ENCODE results near the gene PIEZO2.
"Not testable (repeated sequence)": the region's sequence is repeated elsewhere in the genome, so short reads cannot be mapped to it uniquely, and the experiment has no call there.

Gene PIEZO2

DNA sequence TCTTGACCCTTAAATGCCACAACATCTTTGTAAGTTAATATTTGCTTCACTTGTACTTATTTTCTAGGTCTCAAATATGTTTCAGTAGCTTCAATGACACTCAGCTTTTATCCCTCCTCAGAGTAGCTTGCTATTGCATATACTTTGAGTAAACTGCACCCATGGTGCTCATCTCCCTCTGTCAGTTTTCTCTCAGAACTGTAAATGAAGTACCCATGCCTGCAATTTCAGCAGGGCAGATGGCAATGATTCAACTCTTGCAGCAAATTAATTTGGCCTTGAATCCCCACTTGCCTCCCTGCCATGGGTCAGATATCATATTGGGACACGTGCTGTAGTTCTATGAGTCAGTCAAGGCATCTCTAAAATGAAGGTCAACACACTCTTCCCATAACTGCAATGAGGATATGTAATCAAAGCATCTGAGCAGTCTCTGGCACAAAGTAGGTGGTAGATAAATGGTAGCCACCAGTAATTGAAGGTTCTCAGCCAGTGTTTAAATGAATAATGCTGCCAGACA lies 225.8 kb downstream of the PIEZO2 start:
- DNase-seq = no peak

DNA sequence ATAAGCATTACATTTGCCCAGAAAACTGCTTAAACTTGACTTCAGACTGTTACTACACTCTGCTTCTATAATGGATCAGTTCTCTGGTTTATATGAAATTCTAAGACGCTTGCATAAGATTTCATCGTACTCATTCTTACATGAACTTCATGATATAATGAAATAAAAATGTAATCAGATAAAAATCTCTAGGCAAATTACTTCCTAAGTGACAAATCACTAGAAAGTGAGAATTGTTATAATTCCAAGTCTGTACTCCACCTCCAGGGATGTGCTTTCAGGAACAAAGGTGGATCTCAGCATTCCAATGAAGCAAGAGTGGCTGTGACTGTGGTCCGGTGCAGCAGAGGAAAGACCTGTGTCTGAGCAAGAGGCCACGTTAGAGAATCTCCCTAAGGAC lies 226.2 kb downstream of the PIEZO2 start:
- DNase-seq = no peak

DNA sequence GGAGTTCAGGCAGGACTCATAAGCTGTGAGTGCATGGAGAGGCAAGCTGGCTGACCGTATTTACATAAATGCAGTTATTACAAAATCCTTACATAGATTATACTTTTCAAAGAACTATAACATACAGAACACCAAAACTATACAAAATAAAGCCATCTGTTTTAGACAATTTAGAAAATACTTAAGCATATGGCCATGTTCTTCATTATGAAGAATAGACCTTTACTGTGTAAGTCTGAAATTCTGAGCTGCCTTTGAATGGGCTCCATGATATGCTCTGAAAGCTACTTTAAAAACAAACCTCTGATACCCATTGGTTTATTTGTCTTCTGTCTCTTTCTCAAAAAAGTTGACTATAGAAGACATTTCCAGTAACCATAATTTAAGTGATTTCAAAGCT lies 226.7 kb downstream of the PIEZO2 start:
- DNase-seq = not testable (repeated sequence)

DNA sequence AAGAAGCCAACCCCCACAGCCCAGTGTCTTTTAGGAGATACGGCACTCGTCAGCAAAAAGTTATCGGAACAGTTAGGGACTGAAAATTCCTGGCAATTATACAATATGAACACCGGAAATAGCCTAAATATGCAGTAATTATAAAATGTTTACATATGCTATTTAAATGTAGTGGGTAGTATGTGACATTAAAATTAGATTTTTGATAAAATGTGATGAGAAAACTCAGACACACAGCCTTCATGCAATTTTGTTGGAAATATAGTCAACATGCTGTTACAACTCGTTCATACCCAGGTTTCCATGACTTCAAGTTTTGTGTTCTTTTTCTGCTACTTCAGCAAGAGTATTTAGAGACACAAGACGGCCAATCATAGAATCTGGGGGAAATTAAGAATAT lies 229.1 kb downstream of the PIEZO2 start:
- DNase-seq = not testable (repeated sequence)

DNA sequence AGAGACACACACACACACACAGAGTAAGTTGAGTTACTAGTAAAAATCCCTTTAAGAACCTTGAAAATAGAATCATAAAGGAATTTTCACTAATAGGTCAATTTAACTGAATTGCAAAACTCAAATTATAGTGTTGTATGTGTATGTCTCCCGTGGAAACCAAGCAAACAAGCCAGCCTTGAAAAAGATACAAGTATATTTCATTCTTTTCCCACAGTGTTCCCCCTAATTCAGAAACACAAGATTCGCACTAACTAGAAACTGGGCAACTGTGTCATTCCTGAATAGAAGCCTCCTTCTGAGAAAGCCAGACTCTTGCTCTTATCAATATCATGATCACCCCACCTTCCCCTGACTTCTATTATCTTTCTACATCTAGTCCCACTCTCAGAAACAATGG lies 229.5 kb downstream of the PIEZO2 start:
- DNase-seq = no peak

DNA sequence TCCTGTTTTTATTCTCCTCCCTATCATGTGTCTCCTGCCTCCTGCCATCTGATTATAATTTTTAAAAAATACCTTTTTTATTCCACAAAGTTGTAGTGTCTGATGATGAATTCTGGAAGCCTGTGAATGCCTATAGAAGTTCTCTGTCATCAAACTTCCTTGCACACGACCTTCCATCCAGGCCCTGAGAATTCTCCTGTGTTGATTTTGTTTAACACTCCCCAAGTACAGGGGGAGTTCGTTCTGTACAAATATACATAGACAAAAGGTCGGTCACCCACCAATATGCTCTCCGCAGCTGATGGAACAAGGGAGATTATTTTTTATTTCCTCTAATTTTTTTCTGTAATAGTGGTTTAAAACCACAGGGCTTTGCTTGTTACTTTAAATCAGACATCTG lies 232.5 kb downstream of the PIEZO2 start:
- no peak for DNase-seq

DNA sequence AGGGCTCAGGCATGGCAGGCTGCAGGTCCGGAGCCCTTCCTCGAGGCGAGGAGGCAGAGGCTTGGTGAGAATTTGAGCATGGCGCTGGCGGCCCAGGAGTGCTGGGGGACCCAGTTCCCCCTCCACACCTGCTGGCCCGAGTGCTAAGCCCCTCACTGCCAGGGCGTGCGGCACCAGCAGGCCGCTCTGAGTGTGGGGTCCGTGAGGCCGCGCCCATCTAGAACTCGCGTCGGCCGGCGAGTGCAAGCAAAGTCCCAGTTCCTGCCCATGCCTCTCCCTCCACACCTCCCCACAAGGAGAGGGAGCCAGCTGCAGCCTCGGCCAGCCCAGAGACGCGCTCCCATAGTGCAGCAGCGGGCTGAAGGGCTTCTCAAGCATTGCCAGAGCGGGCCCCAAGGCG lies 233.0 kb downstream of the PIEZO2 start:
- no peak for DNase-seq

DNA sequence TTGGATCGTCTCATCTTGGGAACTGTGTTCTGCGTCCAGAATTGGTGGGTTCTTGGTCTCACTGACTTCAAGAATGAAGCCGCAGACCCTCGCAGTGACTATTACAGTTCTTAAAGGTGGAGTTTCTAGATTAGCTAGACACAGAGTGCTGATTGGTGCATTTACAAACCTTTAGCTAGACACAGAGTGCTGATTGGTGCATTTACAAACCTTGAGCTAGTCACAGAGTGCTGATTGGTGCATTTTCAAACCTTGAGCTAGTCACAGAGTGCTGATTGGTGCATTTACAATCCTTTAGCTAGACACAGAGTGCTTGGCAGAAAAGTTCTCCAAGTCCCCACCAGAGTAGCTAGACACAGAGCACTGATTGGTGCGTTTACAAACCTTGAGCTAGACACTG lies 233.6 kb downstream of the PIEZO2 start:
- not testable (repeated sequence) for DNase-seq

DNA sequence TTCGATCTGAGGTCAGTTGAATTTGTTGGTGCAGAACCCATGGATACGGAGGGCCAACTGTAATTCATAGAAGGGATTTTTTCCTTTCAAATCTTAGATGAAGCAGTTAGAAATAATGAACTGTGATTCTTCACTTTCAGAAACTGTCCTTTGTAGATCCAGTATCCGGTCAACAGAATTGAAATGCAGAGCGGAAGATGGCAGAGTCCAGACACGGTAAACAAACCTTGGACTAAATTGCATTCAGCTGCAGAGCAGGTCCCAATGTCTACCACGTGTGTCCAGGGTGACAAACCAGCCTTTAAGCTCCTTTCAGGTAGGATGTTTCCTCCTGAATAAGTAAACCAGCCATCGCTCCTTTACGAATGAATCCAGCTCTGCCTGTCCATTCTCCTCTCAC lies 234.8 kb downstream of the PIEZO2 start:
- not testable (repeated sequence) for DNase-seq

DNA sequence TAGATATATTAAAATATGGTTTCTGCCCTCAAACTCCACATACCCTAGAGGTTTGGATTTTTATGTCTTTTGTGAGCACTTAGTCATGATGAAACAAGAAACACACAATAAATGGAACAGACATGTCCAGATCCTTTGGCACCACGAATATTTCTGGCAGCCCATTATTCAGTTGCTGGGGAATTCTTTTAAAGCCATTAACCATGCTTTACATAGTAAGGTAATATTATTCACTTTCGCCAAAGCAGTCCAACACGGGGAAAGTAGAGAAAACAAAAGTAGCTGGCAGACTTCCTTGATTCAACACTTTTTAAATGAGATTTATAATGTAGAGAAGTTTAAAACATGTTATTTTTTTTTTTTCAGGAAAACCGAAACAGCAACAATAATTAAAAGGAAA lies 235.4 kb downstream of the PIEZO2 start:
- DNase-seq = no peak

DNA sequence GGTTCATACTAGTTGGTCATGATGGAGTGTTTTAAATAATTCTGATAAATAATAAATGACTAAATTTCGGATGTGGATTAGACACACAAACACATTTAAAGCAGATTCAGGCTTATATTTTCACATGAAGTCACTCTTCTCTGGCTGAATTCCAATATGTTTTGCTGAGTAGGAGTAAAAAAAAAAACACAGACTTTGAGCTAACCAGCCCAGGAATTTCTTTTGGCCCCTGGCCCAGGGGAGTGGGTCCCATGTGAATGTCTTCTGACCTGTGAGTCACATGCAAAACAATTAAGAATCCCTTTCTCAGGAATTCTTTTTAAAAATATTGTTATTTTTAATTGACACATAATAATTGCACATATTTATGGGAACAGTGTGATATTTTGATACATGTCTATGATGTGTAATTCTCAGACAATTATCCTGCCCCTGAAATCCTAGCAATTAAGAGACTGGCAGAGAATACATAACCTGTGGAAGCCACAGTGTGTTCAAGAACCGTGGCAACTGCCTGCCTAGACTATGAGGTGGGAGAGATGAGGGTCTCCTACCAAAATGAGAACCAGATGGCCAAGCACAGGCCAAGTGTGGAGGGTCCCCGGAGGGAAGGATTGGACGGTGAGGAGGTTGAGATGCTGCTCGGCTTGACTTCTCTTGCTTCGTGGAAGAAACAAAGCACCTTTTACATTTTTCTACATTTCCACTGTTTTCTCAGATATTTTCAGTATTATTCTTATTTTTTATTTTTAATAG lies 236.4 kb downstream of the PIEZO2 start:
- no peak for DNase-seq

DNA sequence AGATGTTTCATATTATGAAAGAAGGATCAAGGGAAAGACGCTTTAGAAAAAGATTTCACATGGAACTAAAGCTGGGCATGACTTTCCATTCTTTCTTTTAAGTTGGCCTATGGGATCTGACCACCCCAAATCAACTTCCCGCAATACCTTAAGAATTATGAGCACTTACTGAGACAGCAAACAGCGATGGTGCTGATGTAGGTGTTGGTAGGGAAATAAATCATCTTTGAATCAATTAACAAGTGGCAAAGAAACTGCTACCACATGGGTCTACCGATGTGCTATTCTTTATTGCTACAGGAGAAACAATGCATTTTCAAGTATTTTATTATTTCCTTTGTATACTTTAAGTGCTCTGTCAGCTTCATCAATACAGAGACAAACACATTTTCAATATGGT lies 239.6 kb downstream of the PIEZO2 start:
- no peak for DNase-seq

DNA sequence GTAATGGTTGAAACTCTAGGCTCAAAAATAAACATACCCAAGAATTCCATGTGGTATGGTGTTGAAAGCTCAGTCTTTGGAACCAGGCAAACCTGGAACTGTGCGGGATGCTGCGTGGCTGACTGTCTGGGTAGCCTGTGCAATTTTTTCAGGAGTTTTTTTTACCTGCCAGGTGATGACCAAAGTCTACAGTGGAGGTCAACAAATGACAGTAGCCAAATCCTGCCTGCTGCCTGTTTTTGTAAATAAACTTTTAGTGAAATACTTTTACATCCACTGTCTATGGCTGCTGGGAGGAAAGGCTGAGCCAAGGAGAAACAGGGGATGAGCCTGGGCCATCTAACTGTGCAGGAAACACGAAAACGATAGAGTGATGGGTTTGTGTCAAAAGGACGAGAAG lies 240.6 kb downstream of the PIEZO2 start:
- no peak for DNase-seq

DNA sequence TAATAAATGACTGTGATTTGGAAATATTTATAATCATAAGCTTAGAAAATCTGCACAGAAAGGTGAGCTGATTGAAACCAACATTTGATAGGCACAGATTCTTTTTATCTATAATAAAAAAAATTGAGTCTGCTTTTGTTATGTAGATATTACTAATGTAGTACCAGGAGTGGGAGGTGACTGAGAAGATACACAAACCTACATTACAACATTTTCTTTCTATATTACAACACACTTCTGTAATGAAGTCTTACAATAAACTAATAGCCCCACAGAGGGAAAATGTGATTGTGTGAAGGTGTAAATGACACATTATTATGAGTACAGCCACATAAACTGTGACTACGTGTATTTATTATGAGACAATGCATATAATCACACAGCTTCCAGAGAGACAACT lies 241.6 kb downstream of the PIEZO2 start:
- DNase-seq = no peak

DNA sequence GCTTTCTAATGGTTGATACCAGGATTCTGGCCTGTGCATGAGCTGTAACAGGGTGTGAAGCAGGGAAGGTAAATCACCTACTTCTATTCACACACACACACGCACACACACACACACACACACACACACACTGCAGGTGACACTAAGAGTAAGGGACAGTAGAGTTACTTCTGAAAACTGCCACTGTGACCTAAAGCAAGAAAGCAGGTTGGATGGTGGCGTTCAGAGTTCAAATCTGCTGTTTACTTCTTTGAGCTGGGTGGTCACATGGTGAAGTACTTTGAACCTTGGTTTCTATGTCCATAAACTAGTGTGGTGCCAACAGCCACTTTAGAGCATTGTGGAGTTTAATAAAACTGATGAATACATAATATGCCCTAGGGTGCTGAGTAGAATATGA lies 248.0 kb downstream of the PIEZO2 start:
- no peak for DNase-seq

DNA sequence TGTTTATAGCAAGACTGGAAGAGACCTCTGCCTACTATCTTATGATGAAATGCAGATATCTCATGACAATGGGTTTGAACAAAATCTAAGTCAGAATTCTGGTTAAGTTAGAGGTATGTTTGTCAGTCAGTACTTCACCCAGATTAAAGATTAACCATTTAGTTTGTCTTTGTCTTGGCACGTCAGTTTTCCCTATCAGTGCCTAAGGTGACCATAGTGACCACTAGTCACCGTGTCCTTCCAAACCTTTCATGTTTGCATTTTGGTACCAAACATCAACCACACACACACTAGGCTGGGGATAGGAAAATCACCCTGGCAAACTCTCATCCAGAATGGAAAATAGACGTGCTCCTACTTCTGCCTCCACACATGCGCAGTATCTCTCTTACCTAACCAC lies 248.9 kb downstream of the PIEZO2 start:
- DNase-seq = no peak

DNA sequence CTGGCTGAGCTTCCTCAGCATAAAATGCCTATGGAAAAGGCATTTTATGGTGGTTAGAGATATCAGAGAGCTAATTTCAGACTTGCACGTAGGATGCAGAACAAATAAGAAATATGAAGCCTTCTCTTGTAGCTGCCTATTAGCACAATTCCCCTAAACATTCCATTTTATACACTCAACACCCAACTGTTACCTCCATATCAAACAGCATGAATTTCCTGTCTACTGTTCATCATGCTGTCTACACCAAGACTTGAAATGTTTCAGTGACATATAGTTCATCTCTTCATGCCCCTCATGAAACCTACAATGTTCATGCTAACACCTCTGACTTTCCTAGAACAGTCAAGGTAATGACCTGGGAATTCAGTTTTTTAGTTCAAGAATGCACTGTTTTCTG lies 249.9 kb downstream of the PIEZO2 start:
- DNase-seq = no peak

DNA sequence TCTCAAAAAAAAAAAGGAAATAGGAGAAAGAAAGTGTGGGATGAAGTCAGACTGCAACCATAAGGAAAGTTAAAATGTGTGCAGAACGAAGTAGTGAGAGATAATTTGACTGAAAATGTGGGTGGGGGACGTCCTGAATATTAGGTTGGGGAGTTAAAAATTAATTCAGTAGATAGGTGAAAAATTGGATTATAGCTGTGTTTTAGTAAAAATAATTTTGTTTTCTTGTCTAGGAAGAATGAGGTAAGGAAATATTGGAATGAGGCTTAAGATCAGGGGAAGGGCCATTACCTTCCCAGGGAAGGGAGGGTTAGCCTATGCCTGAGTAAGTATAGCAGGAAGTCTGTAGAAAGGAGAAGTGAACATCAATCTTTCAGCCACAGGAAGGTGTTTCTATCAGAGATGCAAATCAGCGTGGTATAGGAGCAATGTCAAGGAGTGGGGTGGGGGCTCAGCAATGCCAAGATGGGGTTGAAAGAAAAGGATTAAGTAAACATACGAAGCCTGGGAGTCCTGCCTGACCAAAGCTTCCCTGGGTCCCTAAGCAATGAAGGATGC lies 250.9 kb downstream of the PIEZO2 start:
- no peak for DNase-seq

DNA sequence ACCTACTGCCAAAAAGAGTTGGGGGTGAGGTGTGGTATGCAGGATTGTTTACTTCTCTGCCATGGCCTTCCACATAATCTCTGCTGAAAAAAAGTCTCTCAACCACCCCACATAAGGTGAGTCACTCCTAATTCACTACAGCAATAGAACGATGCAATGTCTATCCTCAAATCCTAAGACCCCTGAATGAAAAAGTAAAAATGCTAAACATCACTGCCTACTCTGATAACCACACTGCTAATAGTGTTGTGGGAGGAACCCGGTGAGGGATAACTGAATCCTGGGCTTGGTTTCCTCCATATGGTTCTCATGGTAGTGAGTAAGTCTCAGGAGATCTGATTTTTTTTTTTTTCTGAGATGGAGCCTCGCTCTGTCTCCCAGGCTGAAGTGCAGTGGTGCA lies 252.5 kb downstream of the PIEZO2 start:
- DNase-seq = no peak

DNA sequence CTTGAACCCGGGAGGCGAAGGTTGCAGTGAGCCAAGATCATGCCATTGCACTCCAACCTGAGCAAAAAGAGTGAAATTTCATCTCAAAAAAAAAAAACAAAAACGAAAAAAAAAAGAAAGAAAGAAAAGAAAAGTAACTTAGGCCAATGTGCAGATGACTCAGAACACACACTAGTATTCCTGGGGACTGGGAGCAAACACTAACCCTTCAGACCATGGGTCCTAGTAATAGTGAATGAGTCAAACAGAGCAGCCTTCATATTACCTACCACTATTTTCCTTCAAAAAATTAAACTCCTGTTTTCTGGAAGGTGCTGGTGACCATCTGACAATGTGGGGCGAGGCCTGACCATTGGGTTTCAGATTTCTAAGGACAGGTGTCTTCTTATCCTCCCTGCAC lies 253.4 kb downstream of the PIEZO2 start:
- no peak for DNase-seq

DNA sequence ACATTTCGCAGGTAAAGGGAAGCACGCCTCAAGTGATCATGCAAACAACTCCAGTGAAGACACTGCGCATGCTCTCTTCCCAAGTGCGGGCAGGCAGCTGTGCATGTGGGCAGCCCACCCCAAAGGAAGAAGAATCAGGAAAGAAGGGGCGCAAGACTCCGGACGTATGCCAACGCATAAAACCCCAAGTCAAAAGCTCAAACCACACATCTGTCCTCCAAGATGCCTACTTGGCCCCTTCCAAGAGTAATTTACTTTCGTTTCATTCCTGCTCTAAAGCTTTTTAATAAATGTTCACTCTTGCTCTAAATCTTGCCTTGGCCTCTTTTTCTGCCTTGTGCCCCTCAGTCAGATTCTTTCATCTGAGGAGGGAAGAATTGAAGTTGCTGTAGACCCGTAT lies 254.9 kb downstream of the PIEZO2 start:
- no peak for DNase-seq

DNA sequence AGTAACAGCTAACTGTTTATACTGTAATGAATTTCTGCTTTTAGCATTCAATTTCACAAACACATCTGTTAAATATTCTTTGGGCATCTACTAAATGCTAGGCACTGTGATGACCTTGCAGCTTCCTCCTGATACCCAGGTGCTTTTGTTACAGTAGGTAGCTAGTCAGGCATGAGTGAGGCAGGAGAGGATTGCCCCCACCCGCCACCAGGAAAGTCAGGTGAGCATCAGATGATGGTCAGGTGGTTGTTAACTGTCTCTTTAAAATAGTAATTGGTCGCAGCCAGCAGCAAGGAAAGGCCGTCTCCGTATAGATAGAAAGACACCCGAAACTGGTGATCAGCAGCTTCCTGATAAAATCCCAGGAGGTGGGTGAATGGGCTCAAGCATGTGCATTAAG lies 255.6 kb downstream of the PIEZO2 start:
- no peak for DNase-seq

DNA sequence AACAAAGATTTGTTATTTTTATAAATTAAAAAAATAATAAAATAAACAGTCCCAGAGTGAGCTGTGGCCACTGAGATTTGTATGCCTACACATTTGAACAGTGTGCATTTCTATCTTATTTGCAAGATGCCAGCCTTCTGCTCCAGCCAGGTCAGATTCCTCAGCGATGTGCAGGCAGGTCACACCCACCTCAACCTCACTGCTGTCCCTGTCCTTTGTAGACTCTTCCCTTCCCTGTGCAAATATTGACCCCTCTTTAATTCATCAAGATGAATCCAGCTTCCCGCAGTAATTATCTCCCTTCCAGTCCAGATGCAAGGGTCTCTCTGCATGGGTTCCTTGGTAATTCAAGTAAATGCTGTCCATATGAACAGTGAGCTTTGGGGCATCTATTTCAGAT lies 256.2 kb downstream of the PIEZO2 start:
- no peak for DNase-seq

DNA sequence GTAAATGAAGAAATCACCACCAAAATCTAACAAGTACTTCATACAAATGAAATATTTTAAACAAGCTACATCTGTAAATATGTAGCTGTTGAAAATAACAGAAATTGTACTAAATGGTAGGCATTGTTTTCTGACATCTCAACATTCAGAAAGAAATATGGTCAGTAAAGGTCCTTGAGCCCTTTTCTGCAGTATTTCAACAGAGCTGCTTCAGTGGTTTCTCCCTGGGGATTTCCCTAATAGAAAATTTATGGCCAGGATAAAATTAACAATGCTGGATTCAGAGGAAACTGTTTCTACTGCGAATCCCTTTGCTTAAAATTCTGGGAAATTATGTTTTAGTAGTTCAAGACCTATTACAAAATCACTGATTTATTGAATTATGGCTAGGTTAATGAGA lies 256.6 kb downstream of the PIEZO2 start:
- DNase-seq = no peak

DNA sequence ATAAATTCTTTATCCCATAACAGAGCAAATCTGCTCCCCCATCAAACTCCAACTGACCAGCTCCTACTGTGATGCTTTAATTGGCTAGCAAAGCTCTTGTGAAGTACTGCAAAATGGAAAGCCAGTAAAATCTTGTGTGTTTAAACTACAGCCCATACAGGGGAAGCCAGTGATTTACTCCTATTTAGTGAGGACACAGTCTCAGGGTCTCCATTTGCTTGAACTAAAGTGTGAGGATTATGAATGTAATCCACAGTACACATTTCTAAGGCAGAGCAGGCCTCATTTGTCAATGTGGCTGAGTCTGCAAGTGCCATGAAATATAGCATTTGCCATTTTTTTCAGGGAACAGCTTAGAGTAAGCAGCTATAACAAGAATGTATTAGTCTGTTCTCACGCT lies 259.3 kb downstream of the PIEZO2 start:
- no peak for DNase-seq

Data from hippocampal formation (tissue), 2 donors.